GM19452 (cell line): ENCODE measurements around the gene XYLT1.
"Not testable (repeated sequence)": the region's sequence is repeated elsewhere in the genome, so short reads cannot be mapped to it uniquely, and the experiment has no call there.

Experiments used
- ATAC-seq: cut with Tn5 transposase; IDR thresholded peaks from one replicate; pipeline ENCODE4 v1.9.1; 2021; ENCODE audit not compliant: unreplicated experiment

Gene XYLT1, protein sequence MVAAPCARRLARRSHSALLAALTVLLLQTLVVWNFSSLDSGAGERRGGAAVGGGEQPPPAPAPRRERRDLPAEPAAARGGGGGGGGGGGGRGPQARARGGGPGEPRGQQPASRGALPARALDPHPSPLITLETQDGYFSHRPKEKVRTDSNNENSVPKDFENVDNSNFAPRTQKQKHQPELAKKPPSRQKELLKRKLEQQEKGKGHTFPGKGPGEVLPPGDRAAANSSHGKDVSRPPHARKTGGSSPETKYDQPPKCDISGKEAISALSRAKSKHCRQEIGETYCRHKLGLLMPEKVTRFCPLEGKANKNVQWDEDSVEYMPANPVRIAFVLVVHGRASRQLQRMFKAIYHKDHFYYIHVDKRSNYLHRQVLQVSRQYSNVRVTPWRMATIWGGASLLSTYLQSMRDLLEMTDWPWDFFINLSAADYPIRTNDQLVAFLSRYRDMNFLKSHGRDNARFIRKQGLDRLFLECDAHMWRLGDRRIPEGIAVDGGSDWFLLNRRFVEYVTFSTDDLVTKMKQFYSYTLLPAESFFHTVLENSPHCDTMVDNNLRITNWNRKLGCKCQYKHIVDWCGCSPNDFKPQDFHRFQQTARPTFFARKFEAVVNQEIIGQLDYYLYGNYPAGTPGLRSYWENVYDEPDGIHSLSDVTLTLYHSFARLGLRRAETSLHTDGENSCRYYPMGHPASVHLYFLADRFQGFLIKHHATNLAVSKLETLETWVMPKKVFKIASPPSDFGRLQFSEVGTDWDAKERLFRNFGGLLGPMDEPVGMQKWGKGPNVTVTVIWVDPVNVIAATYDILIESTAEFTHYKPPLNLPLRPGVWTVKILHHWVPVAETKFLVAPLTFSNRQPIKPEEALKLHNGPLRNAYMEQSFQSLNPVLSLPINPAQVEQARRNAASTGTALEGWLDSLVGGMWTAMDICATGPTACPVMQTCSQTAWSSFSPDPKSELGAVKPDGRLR

DNA sequence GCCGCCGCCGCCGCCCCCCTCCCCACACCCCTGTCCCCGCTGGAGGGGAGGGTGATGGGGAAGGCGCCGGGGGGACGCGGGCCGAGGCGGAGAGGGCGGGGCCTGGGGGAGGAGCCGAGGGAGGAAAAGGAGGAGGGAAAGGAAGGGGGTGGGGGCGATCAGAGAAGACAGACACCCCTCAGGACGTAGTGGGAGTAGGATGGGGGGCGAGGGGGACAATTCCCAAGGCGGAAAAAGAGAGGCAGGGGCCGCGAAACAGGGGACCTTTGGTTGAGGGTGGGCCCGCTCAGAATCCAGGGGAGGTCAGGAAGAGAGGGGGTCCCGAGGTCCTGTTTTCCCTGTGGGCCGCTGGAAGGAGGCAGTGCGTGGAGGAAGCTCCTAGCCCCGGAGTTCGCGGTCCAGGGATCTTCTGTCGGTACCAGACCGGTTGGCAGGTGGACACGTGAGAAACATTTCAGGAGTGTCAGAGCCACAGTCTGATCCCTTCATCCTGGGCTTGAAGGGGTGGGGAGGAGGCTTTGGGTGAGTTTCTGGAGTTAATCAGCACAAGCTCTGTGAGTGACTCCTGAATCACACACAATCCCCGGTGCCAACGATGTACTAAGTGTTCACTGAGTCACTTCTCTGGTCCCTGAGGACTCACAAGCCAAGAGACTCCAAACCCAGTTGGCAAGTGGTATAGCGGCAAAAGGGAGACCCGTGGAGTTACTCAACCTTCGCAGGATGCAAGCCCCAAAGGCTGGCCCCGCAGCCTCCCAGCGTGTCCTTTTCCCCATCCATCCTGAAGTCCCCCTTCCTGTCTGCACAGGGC lies at the start of gene XYLT1:
Gene XYLT1, minus strand, starts transcription at position 53 of the 811 bp plus-strand sequence. CDS start 164 bp downstream, outside the sequence.
- ATAC-seq = no peak

DNA sequence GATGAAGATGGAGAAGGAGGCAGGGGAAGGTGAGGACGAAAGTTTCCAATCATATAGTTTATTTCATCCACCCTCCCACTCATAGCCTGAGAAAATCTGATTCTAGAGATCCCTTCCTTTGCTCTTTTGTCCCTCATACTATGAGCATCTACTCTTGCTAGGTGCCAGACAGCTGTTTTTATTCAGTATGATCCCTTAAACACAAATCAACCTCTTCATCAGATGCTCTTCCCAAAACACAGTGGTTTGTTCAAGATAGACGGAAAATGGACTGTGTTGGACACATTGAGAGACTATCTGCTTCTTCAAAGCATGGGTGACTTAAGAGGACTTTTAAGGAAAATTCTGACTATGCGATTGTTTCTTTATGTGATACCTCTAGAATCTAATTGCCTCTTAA lies 49.4 kb upstream of the XYLT1 start:
- ATAC-seq = no peak

DNA sequence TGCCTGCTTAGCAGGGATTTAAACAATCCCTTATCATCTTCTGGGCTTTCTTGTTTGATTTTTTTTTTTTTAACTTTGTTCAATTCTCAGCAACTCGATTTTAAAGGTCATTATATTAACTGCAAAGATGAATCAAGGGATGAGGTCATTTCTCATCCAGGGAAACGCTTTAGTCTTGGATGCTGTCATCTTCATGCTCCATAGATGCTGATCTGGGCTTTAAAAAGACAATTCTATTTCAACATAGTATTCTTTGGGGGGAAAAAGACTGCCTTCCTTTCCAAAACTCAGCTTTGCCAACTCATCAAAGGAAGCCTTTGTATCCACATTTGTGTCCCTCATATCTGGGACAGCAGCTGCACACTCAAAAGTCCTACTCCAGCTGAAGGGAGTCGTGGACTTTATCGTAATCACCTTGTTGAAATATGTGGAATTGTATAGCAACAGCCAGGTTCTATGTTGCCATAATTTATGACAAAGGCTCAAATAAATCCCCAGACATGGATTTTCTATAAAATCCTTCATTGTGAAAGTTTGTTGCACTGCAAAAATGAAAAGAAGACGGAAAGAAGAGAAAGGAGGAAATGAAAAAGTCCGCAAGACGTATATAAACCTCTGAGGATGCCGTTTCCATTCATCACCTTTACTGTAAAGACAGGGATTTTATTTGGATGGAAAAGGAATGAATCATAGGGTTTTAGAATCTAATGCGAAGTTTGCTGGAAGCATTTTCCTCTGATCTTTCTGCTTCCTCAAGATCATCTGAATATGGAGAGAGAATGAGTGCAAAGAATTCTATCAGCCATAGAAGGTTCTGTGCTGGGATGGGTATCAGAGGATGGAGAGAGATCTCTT lies 48.6 kb upstream of the XYLT1 start:
- no peak for ATAC-seq

DNA sequence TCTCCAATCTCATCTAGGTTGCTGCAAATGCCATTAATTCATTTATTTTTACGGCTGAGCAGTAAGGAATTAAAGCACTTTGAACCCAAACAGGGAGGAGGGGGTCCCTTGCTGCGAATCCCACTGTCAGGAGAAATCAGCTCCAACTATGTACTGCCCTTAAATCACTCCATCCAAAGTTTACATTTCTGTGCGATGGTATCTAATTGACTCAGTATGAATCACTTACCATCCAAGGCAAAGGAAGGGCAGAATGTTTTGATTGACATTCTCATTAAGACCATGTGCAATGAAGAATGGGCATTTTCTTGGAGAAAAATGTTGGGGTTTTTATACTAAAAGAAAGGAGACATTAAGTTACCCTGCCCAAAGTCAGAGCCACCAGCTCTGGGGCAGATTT lies 47.7 kb upstream of the XYLT1 start:
- no peak for ATAC-seq

DNA sequence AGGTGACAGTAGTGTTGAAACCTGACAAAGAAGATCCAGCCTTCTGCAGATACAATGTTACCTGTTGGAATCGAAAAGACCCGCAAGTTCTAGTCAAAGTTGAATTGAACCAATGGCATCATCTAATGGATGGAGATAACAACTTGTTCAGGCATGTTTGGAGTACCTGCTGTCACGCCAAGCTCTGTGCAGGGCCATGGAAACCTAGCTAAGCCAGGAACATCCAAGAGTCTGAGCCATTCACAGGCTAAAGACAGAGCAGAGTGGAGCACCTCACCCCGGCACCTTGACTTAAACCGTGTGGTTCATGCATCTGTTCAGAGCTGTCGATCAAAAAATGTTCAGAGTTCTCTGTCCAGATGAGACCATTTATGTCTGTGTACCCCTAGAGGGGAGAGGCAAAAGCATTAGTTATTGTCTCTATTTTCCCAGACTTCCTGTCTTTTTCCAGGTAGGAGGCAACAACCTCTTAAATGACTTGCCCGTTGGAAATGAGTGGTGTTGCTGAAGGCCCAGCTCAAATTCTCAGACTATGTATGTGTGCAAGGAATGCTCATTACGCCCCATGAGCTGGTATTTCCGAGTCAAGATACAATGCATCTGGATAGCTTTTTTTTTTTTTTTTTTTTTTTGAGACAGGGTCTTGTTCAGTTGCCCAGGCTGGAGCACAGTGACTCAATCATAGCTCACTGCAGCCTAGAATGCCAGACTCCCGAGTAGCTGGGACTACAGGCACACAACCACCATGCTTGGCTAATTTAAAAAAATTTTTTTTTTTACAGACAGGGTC lies 44.9 kb upstream of the XYLT1 start:
- no peak for ATAC-seq

DNA sequence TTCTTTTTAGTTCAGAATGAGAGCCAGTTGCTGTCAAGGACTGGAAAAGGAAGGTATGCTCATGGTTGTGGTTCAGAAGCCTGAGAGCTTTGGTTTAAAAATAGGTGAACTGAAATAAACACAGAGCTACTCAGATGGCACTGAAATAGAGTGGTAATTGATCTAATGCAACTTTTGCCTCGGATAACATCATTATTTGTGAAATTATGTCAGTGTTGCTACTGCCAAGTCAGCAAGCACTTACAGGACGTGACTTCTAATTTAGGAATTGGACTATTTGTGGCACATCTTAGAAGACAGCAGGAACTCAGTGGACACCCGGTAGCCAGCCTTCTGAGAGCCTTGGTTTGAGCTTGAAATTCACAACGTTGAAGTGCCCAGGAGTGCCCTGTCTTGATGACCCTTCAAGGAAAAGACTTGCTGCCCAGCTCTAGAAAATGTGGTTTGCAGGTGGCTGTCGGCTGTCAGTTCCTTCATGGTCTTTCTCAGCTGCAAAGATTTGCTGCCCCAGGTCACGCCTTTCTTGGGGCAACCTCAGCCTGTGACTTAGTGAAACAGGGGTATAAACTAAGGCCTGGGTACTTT lies 42.0 kb upstream of the XYLT1 start:
- no peak for ATAC-seq

DNA sequence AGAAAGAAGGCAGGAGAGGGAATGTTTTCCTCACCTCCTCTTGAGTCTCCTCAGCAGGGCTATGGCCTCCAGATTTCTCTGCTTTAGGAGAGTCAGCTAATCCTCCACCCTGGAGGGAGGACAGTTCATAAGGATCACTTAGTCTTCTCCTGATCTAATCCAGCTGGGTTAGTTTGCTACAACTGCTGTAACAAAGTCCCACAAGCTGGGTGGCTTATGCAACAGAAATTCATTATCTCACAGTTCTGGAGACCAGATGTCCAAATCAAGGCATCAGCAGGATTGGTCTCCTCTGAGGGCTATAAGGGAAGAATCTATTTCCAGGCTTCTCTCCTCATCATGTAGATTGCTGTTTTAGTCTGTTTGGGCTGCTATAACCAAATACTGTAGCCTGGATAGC lies 40.6 kb upstream of the XYLT1 start:
- no peak for ATAC-seq

DNA sequence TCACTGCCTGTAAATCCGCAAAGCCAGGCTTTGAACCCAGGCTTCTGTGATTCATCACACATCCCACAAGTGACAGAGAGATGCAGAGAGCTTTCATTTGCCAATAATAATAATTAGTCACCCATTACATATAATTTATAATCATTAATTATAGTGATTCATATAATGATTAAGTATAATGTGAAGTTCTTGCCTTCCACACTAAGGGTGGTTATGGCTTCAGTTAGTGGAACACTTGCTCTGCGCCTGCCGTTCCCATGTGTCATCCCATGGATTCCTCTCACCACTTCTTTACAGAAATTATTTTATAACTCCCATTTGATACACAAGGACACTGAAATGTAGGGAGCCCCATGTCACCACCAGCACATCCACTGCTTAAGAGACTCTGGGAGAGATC lies 39.8 kb upstream of the XYLT1 start:
- no peak for ATAC-seq

DNA sequence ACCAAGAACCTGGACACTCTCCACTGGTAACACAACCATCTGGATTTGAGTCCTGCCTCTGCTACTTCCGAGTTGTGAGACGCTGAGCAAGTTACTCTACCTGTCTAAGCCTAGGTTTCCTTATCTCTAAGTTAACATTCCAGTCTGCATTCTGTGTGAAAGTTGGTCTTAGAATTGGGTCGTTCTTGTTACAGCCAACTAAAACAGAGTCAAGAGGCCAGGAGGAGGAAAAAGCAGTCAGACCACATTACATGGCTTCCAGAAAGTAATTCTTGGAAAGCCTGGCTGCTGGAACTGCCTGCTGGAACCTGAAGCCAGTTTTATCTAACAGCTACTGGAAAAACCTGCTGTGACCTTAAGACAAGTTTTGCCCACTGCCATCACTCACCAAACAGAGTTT lies 38.4 kb upstream of the XYLT1 start:
- ATAC-seq = no peak

DNA sequence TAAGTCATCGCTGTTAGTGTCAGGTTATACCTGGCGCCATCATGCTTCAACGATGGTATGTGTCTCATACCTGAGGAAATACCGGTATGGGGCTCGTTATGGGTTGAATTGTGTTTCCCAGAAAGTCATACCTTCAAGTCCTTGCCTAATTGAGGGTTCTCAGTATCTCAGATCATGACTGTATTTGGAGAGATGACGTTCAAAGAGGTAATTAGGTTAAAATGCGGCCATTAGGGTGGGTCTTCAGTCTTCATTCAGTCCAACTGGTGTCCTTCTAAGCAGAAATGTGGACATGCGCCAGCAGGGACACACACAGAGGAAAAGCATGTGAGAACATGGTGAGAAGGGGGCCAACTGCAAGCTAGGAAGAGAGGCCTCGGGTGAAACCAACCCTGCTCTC lies 37.5 kb upstream of the XYLT1 start:
- ATAC-seq = no peak

DNA sequence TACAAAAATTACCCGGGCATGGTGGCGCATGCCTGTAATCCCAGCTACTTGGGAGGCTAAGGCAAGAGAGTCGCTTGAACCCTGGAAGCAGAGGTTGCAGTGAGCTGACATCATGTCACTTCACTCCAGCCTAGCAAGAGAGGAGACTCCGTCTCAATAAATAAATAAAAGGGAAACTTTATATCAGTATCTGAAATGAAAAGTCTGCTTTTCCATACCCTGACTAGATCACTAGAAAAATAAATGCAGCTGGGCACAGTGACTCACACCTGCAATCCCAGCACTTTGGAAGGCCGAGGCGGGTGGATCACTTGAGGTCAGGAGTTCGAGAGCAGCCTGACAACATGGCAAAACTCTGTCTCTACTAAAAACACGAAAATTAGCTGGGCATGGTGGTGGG lies 36.8 kb upstream of the XYLT1 start:
- ATAC-seq = not testable (repeated sequence)

DNA sequence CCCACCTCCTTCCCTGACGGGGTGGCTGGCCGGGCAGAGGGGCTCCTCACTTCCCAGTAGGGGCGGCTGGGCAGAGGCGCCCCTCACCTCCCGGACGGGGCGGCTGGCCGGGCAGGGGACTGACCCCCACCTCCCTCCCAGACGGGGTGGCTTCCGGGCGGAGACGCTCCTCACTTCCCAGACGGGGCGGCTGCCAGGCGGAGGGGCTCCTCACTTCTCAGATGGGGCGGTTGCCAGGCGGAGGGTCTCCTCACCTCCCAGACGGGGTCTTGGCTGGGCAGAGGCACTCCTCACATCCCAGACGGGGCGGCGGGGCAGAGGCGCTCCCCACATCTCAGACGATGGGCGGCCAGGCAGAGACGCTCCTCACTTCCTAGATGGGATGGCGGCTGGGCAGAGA lies 35.1 kb upstream of the XYLT1 start:
- not testable (repeated sequence) for ATAC-seq

DNA sequence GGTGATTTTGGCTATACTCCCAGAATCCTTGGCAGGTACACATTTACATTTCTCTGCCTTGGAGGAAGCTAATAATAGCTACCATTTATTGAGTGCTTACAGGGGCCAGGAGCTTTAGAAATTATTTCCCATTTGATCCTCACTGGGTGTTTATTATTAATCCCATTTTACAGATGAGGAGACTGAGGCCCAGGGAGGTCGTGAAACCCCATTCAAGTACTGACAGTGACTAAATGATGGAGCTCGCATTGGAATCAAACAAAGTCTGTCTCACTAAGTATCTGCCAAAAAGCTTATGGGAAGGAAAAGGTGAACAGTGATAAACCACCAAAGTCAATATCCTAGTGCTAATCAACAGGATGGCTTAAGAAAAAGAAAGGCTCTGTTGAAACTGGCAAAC lies 33.3 kb upstream of the XYLT1 start:
- no peak for ATAC-seq

DNA sequence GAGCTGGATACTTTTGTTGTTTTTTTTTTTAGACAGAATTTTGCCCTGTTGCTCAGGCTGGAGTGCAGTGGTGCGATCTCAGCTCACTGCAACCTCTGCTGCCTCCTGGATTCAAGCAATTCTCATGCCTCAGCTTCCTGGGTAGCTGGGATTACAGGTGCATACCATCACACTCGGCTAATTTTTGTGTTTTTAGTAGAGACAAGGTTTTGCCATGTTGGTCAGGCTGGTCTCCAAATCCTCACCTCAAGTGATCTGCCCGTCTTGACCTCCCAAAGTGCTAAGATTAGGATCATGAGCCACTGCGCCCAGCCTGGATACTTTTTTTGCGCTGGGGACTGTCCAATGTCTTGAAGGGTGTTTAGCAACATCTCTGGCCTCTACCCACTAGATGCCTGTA lies 32.6 kb upstream of the XYLT1 start:
- no peak for ATAC-seq

DNA sequence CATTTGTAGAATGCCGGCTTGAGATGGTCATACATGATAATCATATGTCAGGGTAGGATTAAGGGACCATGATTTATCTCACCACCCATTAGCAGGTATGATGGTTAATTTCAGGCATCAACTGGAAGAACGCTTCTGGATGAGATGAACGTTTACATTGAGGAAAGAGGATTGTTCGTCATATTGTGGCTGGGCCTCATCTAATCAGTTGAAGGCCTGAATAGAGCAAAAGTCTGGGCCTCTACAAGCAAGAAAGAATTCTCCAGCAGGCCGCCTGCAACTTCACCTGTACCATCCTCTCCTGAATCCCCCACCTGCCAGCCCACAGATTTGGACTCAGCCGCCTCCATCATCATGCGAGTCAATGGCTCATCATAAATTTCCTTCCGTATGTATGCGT lies 30.6 kb upstream of the XYLT1 start:
- no peak for ATAC-seq

DNA sequence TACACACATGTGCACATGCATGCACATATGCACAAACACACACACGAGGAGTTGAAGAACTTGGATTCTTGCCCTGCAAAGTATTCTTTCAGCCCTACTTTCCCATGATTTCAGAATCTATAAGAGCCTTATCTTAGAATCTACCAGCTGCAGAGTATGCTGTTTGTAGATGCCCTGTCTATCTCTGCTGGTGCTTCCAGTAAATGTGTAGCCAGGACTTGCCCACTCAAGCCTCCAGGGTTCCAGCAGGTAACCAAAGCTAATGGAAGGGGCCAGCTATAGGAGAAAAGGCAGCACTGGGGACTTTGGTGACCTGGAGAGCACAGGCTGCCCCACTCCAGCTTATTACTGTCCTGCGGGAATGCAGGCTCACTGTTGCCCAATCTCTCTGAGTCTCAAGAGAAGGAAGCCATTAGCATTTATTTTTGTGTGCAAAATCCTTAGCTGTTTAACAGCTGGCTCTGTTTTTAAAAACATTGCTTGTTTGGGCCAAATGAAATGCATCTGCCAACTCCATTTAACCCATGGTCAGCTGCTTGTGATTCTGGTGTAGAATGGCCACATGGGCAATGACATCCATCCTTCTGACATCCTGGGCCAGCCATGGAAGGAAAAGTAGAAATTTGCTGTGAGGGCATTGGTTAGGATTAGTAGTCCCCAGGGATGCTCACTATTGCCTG lies 28.6 kb upstream of the XYLT1 start:
- ATAC-seq = no peak

DNA sequence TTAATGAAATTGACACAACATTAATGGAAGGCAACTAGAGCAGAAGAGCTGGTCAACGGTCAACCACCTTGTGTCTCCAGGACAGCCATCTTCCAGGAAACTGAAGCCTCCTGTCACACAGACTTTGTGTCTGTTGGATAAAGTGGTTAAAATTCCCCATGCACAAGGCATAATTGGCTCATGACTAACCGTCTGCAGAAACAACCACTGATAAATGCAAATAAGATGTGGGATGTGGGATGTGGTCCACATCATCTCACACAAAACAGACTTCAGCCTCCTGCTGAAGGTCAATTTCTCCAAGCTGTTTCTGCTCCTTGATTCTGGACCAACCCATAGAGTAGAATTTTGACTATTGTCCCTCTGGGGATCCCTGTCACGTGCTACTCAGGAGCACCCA lies 26.9 kb upstream of the XYLT1 start:
- no peak for ATAC-seq

DNA sequence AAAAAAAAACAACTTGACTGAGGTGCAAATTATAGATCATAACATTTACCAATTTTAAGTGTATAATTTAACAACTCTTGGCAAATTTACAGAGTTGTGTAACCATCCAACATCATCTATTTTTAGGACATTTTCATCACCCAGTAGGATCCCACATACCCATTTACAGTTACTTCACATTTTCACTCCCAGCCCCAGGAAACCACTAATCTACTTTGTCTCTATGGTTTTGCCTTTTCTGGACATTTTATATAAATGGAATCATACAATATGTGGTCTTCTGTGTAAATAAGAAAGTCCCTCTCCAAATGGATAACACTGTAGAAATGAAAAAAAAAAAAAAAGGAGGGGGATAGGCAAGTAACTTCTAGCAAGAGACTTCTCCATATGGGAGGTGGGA lies 26.1 kb upstream of the XYLT1 start:
- ATAC-seq = no peak

DNA sequence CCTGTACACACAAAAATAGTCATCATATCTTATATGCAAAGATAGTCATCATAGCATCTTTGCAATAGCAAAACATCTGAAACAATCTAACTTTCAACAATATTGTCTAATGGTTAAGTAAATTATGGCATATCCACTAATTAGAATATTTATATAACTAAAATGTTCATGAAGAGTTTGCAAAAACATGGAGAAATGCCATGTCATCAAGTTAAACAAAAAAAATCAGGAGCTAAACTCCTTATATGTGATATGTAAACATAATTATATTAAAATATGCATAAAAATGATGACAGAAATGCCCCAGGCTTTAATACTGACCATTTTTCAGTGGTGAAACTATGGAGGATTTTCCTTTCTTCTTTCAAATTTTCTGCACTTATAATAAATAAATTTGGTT lies 22.3 kb upstream of the XYLT1 start:
- no peak for ATAC-seq
